GM23248 (cell line): ENCODE data around the gene KCTD4.

Experiments used
- EZH2 ChIP-seq: fragments of 200-600 bp; sonication (generic); IDR thresholded peaks from 2 replicates; pipeline ENCODE4 v1.6.1; 2018; ENCODE audit warnings: antibody characterized with exemption, mild to moderate bottlenecking; ENCODE audit not compliant: insufficient read depth, poor library complexity, severe bottlenecking
- EZH2phosphoT487 ChIP-seq: fragments of 200-600 bp; sonication (generic); IDR thresholded peaks from 2 replicates; pipeline ENCODE4 v1.6.1; 2018; ENCODE audit warnings: antibody characterized with exemption, moderate library complexity, mild to moderate bottlenecking, low read depth; ENCODE audit not compliant: insufficient read depth

GRCh38 chr13:45224176-45224575, 23.3 kb upstream of the KCTD4 start:
- no peak for TF ChIP-seq EZH2phosphoT487
- TF ChIP-seq EZH2 = no peak
